Inflammatory macrophage treated with lipopolysaccharide for 4 hours (primary cell): ENCODE results near the gene GPR83.
A peak's percentile ranks its signal among the peaks of the same experiment; 100 is the strongest.
"Not testable (repeated sequence)": the region's sequence is repeated elsewhere in the genome, so short reads cannot be mapped to it uniquely, and the experiment has no call there.

ENCODE experiments used
- DNase-seq: peaks from one replicate; pipeline ENCODE4 v3.0.0-alpha.2; 2020

The GPR83 gene

DNA sequence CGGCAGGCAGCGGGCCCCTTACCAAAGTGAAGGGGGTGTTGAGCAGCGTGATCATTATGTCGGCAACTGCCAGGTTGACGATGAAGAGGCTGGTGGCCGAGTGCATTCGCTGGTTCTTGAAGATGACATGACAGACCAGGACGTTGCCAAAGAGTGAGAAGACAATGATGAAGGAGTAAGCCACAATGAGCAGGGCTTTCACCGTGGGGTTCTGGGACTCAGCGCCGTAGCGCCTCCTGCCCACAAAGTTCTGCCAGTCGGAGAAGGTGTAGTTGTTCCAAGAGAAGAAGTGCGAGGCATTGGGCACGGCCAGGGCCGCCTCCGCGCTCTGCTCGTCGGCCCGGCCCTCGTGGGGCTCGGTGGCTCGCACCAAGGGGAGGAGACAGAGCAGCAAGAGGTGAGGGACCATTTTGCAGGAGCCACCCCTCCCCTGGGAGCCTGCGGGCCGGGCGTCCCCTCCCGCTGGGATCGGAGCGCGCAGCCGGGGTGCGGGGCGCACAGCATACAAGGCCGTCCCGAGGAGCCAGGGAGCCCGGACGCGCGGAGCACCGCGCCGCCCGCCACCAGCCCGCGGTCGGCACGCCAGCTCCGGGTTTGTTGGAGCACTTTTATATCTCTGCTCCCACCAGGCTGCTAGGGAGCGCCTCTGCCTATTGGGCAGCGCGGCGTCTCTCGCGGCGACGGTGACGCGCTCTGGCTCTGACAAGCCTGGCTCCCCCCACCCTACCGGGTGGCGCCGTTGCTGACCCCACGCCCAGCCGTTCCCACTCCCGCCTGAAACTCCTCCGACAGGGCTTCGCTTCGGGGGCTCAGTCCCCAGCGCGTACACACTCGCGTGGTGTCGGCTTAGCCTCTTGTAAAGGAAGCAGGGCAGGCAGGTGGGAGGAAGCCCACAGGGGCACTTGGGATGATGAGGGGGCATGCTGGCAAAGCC, at the start of gene GPR83:
GPR83 (minus strand) TSS at position 581 of the 934 bp plus-strand sequence; CDS start at position 409, 172 bp downstream.
- no peak for DNase-seq

DNA sequence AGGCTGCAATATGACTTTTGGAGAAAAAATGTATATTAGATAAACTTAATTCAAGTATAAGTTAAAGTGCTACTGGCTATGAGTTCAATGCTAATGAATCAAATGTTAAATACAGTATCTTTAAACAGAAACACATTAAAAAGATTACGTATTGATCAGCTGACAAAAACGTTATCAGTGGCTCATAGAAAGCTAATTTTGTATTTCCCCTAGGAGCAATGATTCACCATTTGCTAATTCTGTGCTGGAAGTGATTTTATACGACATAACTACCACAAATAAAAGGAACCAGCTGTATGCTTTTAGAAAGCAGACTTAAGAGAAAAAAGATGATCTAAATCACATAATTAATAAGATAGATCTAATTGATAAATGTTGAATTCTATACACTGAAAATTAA, 48.8 kb upstream of the GPR83 start:
- peak; percentile 54 for DNase-seq

DNA sequence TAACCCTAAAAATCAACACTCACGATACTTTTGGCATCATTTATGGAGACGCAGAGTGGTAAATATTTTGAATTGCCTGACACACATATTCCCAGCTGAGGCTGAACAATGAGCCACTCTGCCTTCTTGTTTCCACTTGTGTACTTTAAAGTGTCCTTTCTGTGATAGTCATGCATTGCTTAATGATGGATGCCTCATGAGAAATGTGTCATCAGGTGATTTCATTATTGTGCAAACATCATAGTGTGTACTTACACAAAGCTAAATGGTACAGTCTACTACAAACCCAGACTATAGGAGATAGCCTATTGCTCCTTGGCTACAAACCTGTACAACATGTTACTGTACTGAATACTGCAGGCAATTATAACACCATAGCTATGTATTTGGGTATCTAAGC, 48.2 kb upstream of the GPR83 start:
- peak; percentile 85 for DNase-seq

DNA sequence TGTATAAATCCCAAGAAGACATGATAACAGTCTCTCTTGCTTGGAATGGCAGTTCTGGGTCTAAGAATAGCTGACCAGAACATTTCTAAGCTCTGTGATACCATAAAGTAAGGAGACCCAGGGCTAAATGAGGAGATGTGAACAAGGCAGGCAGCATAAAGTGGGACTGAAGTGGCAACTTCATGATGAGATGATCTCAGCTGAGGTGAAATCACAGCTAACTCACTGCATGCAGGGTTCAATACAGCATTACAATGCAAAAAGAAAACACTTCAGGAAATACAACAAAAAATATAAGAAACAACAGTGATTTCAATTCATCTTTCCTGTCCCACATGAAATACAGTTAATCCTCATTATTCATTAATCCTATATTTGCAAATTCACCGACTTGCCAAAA, 47.8 kb upstream of the GPR83 start:
- peak; percentile 14 for DNase-seq

DNA sequence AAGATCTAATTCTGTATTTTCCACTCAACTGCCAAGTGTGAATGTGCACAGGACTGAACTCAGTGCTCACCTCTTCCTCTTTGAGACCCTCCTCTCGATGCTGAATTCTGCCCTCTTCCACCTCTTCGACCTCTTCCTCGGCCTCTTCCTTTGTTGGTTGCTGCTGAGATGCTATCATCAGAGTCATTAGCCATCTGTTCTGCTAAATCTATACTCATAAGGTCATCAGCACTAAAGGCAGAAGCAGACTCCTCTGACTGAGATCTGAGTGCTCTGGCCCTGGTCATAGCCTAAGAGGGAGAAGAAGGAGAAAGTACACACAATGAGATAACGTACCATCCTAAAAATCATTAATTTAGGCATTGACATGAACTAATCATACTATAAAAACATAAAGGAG, 45.9 kb upstream of the GPR83 start:
- DNase-seq: no peak

DNA sequence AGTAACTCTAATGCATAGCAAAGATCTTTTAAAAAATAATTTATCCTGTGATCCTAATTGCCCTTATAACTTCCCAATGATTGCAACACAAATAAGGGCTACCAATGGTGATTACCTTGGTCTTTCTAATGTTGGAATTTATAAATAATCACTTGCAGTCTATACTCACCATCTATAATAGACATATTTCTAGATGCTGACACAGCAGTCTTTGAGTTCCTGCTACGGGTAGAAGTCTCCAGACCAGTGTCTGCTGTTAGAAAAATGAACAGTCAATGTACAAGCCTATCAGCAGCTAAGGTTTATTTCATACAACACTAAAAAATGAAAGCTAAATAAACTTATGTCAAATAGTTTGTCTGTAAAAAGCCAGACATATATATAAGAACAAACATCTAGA, 44.4 kb upstream of the GPR83 start:
- DNase-seq: no peak

DNA sequence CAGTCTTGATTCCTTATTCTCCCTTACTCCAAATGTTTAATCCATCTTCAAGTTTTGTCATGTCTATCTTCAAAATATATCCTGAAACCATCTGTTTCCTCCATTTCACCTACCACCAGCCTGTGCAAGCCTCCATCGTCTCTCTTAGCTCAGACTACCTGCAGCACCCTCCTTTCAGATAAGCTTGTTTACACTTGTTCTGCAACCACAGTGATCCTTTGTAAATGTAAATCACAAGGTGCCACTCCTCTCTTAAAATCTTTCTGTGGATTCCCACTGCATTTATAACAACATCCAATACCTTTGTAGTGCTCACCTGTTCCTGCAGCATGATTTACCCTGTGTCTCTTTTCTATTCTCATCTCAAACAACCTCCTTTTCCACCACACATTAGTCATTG, 31.8 kb upstream of the GPR83 start:
- DNase-seq: no peak

DNA sequence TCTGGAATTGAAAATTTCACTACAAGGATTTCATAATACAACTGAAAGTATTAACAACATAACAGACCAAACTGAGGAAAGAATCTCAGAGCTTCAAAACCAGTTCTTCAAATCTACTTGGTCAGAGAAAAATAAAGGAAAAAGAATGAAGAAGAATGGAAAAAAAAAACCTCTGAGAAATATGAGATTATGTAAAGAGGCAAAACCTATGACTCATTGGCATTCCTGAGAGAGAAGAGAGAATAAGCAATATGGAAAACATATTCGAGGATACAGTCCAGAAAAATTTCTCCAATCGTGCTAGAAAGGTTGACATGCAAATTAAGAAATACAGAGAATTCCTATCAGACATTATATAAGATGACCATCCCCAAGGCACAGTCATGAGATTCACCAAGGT, 23.4 kb upstream of the GPR83 start:
- DNase-seq: no peak

DNA sequence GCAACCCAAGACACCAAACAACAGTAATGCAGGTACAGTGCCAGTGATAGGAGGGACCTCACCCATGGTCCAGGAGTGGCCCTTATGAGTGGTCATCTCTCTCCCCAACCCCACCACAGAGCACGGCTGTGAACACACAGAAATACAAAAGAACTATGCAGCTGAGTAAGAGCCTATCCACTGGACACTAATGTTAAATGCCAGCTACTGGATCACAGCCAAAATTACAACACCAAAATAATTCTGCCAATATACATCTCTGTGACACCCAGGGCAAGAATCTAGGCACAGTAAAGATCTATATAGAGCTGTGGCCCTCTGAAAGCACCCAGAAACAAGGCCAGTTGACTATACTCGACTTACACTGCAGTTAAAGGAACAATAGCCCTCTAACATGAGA, 22.8 kb upstream of the GPR83 start:
- no peak for DNase-seq

DNA sequence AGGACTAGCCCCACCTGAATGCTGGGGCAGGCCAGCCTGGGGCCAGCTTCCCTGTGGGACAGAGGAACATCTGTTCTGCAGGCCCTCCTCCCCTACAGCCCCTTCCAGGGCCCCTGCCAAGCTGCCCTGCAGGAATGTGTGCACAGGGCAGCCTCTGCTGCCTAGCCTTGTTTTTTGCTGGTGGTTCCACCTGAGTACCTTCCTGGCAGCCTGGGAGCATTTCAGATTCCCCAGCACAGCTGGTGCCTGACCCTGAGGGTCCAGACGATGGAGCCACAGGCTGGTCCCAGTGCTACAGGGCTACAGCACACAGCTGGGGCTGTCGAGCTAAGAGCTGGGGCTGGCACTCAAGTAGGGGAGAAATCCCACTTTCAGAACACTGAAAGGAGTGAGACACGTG, 22.3 kb upstream of the GPR83 start:
- no peak for DNase-seq

DNA sequence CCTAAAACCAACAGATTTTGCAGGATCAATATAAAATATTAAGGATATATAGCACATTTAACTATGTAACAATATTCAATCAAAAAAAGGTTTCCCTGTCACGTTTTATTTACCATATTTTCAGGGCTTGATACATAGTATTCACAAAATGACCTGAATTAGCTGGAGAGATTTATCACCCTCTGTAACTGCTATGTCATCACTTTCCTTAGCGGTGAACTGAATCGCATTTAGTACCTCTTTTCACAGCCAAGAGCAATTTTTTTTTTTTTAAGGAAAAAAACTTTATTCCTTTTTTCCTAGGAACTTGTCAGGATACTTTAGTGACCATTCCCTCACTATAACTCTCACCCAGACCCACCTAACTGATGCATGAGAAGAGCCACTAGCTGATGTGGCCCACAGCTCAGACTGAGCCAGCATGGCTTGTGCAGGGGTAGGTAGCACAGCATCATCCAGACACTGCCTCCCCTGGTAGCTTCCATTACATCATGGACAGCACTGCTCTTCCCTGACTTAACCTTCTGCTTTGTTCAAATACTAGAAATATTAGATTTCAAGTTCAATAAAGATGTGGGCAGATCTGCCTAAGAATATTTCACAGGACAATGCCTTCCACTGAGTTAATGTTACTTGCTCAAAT, 17.0 kb upstream of the GPR83 start:
- DNase-seq: no peak

DNA sequence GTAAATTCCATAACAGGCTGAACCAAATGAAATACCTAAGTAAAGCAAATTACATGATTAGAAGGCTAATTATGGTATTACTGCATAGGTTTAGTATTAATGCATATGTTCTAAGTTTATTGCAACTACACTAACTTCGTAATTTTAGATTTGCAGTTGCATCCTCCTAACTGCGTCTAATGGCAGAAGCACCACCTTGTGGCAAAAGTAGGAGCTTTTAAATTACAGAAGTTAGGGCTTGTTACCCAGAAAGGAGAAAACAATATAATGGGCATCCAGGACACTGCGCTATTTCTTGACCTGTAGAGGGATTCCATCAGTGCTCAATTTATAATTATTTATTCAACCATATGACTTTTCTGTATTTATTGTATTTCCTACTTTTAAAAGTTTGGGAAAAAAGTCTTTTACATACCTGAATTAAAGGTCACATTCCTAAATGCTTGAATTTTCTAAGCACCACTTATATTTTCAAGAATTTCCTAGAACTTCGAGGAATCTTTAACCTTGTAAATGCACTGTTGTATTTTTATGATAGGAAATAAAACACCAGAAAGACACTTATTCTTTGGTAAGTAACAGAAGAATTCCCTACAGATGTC, 16.3 kb upstream of the GPR83 start:
- peak; percentile 30 for DNase-seq

DNA sequence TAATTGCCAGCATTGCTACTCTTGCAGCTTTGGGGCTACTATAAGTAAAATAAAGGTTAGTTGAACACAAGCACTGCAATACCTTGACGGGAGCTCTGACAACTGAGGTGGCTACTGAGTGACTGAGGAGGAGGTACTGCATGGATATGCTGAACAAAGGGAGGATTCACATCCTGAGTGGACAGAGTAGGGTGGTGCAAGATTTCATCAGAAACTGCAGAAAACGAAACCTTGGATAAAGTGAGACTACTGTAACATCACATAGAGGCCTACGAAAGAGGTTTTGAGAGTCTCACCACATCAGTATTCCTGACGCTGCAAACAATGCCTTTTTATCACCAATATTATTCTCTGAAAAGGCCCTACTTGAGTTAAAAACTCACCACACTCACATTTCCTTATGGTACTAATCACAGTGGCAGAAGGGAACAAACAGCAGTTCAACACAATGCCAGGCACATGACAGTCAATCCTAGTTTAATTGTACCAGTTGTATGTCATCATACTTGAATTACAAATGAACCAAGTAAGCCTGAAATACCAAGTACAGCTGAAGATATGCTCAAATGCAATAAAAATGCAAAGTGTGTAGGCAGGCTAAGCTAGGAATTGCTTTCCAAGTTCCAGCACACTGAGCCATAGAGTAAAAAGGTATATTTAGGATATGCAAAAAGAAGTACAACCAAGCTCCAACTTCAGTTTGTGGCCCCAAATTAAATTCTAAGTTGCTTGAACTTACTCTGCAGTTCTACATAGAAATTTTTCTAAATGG, 4.0 kb upstream of the GPR83 start:
- no peak for DNase-seq

DNA sequence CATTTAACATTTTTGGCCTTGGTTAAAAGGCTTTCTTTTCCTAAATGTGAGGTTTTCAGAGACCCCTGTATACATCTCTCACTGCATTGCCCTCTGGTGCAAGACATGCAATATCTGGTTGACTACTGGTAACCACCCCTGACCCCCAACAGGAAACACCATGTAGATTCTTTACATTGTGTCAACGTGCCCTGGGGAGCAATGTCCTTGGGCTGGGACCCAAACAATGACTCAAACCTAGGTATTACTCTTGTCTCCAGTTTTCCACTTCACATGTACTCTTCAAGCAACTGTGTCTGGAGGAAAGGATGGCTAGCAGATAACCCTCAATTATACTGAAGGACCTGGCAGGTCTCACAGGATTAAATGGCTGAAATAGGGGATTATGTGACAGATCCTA, 1.1 kb upstream of the GPR83 start:
- no peak for DNase-seq

DNA sequence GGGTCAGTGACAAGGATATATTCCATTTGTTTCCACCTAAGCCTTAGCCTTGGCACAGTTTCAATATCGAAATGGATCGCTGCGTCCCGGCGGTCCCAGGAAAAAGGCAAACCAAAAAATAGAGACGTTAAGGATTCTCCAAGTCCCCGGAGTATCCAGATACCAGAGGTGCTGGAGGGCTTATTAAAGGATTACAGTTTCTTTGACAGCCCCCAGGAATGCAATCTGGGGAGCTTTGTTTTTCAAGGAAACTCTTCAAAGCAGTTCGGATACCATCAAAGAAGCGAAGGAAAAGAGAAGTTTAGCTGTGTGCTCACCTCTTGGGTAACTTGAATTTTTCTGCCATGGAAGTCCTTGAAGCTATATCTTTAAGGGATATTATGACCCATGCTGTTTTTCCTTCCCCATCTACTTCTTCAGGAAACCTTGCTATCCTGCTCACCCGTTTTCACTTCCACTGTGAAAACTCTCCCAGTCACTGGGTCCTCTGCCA, 600 bp upstream of the GPR83 start:
- no peak for DNase-seq

DNA sequence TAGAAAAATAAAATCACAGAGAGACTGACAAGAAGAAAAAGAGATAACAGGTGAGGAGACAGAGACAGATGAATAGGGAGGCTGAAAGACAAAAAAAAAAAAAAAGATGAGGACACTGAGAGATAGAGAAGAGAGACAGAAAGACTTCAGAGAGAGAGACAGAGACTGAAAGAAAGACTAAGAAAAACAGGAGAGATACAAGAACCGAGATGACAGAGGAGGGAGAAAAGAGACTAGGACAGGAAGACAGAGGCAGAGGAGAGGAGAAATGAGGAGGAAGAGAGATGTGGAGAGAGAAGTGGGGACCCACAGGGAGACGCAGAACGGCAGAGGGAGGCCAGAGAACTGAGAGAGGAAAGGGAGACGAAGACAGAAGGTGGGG, 771 bp downstream of the GPR83 start:
- no peak for DNase-seq

DNA sequence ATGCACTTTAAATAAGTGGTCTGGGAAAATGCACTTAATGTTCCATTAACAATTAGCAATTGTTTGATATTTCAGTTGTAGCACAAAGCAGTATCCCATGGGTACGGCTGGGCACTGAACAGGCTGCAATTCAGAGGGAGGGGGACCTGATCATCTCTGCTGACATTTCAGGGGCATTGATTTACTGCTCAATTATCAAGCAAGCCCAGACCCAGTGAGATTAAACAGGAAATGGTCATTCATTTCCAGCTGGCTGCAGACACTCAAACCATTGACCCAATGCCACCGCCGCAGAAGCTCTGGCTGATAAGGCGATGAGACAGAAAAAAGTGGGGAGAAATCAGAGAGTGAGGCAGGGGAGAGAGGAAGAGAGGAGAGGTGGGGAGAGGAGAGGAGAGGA, 1.2 kb downstream of the GPR83 start:
- no peak for DNase-seq

DNA sequence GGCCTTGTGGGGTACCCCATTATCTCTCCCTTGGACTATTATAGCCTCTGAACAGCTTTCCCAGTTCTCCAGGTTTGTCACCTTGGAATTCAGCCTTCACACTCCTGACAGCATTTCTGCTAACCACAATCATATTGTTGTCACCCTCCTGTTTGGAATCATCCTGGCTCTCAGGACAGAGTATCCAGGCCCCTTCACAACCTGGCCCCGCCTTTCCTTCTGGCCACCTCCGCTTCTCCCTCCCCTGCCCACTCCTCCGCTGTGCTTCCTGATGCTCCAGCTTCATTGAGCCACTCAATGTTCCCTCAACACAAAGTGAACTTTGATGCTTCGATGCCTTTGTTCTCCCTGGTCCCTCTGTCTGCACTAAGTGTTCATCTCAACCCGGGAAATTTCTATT, 3.1 kb downstream of the GPR83 start:
- no peak for DNase-seq

DNA sequence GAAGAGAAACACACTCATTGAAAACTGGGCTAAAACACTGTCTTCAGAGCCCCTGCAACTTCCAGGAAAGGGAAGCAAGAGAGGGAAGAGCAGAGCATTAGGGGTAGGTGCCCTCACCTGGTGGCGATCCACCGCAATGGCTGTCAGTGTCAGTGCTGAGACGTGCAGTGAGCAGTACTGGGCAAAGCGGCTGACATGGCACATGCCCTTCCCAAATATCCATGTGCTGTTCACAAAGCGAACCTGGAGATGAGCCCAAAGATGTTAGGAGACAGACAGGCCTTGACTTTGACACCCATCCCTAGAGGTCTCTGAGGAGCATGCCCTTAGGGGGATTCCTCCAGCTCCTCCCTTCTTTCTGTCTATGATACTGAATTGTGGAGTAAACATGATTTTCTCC, 4.9 kb downstream of the GPR83 start:
- DNase-seq: no peak

DNA sequence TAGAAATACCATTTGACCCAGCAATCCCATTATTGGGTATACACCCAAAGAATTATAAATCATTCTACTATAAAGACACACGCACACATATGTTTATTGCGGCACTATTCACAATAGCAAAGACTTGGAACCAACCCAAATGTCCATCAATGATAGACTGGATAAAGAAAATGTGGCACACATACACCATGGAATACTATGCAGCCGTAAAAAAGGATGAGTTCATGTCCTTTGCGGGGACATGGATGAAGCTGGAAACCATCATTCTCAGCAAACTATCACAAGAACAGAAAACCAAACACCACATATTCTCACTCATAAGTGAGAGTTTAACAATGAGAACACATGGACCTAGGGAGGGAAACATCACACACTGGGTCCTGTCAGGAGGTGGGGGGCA, 9.3 kb downstream of the GPR83 start:
- not testable (repeated sequence) for DNase-seq

DNA sequence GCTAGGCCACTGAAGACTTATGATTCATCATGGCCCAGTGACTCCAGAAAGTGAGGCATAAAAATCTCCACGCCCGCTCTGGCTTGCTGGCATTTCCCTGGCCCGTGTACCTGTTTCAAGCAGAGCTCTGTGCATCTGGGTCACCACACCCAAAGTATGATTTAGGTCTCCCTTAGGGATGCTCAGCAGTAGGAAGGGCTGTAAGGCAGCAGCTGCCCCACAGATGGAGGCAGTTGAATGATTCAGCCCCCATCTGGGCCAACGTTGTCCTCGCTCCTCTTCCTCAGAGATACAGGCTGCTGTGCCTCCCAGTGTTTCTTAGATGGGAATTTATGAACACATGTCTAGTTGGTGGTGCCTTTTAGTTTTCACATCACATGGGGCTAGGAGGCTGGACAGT, 21.6 kb downstream of the GPR83 start:
- no peak for DNase-seq

DNA sequence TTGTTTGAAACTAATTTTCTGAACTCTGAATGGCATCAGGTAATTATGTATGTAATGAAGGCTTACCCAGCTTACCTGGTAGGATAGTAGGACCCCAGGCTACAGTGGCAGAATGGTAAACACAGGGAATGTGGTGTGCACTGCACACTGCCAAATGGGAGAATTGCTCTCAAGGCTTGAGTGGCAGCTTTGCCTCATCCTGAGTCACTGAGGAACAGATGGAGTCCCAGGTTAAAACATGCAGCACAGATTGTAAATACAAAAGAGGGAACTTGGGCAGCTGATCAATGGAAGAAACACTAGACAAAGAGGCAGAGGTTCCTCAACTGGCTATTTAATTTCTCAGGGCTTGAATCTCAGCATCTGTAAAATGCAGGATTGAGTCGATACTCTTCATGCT, 24.4 kb downstream of the GPR83 start:
- no peak for DNase-seq

DNA sequence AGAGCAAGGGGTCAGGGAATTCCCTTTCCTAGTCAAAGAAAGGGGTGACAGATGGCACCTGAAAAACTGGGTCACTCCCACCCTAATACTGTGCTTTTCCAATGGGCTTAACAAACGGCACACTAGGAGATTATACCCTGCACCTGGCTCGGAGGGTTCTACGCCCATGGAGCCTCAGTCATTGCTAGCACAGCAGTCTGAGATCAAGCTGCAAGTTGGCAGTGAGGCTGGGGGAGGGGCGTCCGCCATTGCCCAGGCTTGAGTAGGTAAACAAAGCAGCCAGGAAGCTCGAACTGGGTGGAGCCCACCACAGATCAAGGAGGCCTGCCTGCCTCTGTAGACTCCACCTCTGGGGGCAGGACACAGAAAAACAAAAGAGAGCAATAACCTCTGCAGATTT, 30.6 kb downstream of the GPR83 start:
- not testable (repeated sequence) for DNase-seq
